Psoas muscle (tissue), 8 donors: ENCODE results near the gene TMEM223. TPM values are rescaled to one million over a fixed set of nuclear protein-coding genes. Genes with fewer than 3 reads are reported as not detected.
"Not testable (repeated sequence)": the region's sequence is repeated elsewhere in the genome, so short reads cannot be mapped to it uniquely, and the experiment has no call there.

ENCODE experiments used
- ATAC-seq, 4 donors: fragments of 200-7000 bp; cut with Tn5 transposase; one replicate each; pipeline ENCODE4 v1.9.1; 2020; ENCODE audit warnings: moderate library complexity in 3 of 4, mild to moderate bottlenecking in 2 of 4
- DNase-seq, 2 donors: peaks; one replicate each; pipeline ENCODE4 v3.0.0-alpha.2; 2020
- H3K27ac ChIP-seq: fragments of 200-600 bp; one replicate; pipeline ENCODE4 v1.8.0; 2022
- H3K27me3 ChIP-seq, 3 donors: fragments of 200-600 bp in 1 of 3; one replicate each; pipeline versions ENCODE4 v1.6.1 to v1.8.0; 2013 to 2022; ENCODE audit warnings: low read length in 2 of 3, mild to moderate bottlenecking in 2 of 3, moderate library complexity in 1 of 3; ENCODE audit not compliant: insufficient read depth in 3 of 3
- H3K36me3 ChIP-seq, 2 donors: fragments of 200-600 bp in 1 of 2; one replicate each; pipeline versions ENCODE4 v1.6.1 to v1.8.0; 2013 to 2022; ENCODE audit warnings: low read depth in 1 of 2, mild to moderate bottlenecking in 1 of 2, moderate library complexity in 1 of 2; ENCODE audit not compliant: insufficient read depth in 1 of 2
- H3K4me1 ChIP-seq: fragments of 200-600 bp; one replicate; pipeline ENCODE4 v1.8.0; 2022
- H3K4me3 ChIP-seq: fragments of 200-600 bp; one replicate; pipeline ENCODE4 v1.8.0; 2022; ENCODE audit warnings: mild to moderate bottlenecking
- H3K9me3 ChIP-seq: fragments of 200-600 bp; one replicate; pipeline ENCODE4 v1.8.0; 2022
- WGBS, 3 donors: extraction: QIAGEN DNeasy Blood & Tissue Kit; methylation state at CpG; one replicate each; pipeline versions ENCODE4 v1.1.6 to v1.1.7; 2013; 5-methylcytosine and 5-hydroxymethylcytosine counted together
- intact Hi-C, 2 donors: fragments of 100-400 bp; cut with DNase I; formaldehyde crosslinking; loops; one replicate each; pipeline versions ENCODE4 v1.11.0 to v1.14.2; 2022
- polyA plus RNA-seq, 3 donors: library from polyadenylated mRNA; stranded (reverse); fragments of 200-250 nt; gene quantifications; one replicate each; pipeline ENCODE4 v1.2.3, GENCODE V29; 2013
- total RNA-seq, 4 donors: library from RNA; stranded (reverse); fragmentation: NEBNext Ultra II Directional in 2 of 4; extraction: Animal tissue kit (Norgen Biotek cat#: 25700) in 2 of 4; gene quantifications; one replicate each; pipeline versions ENCODE4 v1.2.1 to v1.2.4, GENCODE V29; 2021 to 2023
- TF ChIP-seq, protein P1 (sequence below): fragments of 200-600 bp; IDR thresholded peaks from one replicate; pipeline ENCODE4 v1.8.0; 2022; ENCODE audit warnings: antibody characterized with exemption
- donor health status: healthy with polysubstance abuse.
- donor health status: DM: no; HTN: no; CAD: no; lungs with moderate emphysema.
- donor health status: Bipolar disorder and iron deficiency.
- donor health status: healthy.
- donor health status: DM: yes; HTN: yes; CAD: no.
- donor health status: DM: no; HTN: no; CAD: no.
- donor health status: DM: no; HTN: no; CAD: no.
- donor health status: DM: yes; HTN: yes; CAD: no.

TMEM223 gene
- total and polyA plus RNA-seq, 7 donors, result 6.2 to 37.7 (median 11.5) TPM

DNA sequence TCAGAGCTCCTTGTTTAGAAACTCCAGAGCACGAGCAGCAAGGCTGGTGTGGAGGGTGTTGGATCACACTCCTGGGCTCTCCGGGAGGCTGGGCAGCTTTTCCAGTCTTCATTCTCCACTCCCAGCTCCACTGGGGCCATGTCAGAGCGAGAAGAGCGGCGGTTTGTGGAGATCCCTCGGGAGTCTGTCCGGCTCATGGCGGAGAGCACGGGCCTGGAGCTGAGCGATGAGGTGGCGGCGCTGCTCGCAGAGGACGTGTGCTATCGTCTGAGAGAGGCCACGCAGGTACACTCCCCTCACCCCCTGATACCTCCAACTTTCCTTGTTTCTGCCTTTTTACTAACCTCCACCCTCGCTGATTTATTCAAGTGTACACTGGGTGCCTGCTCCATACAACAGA lies 16.2 kb downstream of the TMEM223 start:
- TF ChIP-seq, protein P1, sequence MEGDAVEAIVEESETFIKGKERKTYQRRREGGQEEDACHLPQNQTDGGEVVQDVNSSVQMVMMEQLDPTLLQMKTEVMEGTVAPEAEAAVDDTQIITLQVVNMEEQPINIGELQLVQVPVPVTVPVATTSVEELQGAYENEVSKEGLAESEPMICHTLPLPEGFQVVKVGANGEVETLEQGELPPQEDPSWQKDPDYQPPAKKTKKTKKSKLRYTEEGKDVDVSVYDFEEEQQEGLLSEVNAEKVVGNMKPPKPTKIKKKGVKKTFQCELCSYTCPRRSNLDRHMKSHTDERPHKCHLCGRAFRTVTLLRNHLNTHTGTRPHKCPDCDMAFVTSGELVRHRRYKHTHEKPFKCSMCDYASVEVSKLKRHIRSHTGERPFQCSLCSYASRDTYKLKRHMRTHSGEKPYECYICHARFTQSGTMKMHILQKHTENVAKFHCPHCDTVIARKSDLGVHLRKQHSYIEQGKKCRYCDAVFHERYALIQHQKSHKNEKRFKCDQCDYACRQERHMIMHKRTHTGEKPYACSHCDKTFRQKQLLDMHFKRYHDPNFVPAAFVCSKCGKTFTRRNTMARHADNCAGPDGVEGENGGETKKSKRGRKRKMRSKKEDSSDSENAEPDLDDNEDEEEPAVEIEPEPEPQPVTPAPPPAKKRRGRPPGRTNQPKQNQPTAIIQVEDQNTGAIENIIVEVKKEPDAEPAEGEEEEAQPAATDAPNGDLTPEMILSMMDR, result no peak
- Histone ChIP-seq H3K36me3 (peaks cover 0 to 57% of the 10 kb centered on the region in 2 donors), H3K4me1 (peaks cover 11% of the 10 kb centered on the region), H3K27me3 (no peaks in the 10 kb centered on the region), H3K4me3 (no peak overlapping the region), H3K9me3 (no peaks in the 10 kb centered on the region), H3K27ac (no peak overlapping the region)
- ATAC-seq, result no peak
- 90 to 91% (median 90%) methylated on average over 17 of the region's 17 CpGs for WGBS, 3 donors
- intact Hi-C loops, result no loop called here
- DNase-seq, result no peak

DNA sequence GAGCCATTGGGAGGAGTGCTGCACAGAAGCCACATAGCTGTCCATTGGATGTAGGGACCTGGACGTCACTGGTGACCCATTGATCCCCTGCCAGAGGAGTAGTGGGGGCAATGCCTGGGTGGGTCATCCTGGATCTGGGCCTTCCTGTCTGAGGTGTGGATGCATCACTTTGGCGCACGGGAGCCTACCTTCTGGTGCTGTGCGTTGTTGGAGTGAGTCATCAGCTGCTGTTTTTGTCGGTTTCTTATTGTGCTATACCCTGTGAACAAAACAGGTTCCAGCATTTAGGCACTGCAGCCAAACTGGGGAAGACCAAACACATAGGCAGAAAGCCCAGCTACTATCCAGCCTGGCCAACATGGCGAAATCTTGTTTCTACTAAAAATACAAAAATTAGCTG lies 17.4 kb downstream of the TMEM223 start:
- ATAC-seq (no peak), DNase-seq (no peak)
- TF ChIP-seq, protein P1, result no peak
- 86 to 88% (median 87%) methylated on average over 6 of the region's 6 CpGs for WGBS, 3 donors
- peaks cover 0 to 45% of the 10 kb centered on the region in 2 donors for H3K36me3 ChIP-seq
- H3K9me3 ChIP-seq, result no peaks in the 10 kb centered on the region
- intact Hi-C loops, result no loop called here
- no peaks in the 10 kb centered on the region for H3K27me3 ChIP-seq
- H3K4me3 ChIP-seq, result no peak overlapping the region
- H3K27ac ChIP-seq, result no peak overlapping the region
- H3K4me1 ChIP-seq, result peaks cover 24% of the 10 kb centered on the region

DNA sequence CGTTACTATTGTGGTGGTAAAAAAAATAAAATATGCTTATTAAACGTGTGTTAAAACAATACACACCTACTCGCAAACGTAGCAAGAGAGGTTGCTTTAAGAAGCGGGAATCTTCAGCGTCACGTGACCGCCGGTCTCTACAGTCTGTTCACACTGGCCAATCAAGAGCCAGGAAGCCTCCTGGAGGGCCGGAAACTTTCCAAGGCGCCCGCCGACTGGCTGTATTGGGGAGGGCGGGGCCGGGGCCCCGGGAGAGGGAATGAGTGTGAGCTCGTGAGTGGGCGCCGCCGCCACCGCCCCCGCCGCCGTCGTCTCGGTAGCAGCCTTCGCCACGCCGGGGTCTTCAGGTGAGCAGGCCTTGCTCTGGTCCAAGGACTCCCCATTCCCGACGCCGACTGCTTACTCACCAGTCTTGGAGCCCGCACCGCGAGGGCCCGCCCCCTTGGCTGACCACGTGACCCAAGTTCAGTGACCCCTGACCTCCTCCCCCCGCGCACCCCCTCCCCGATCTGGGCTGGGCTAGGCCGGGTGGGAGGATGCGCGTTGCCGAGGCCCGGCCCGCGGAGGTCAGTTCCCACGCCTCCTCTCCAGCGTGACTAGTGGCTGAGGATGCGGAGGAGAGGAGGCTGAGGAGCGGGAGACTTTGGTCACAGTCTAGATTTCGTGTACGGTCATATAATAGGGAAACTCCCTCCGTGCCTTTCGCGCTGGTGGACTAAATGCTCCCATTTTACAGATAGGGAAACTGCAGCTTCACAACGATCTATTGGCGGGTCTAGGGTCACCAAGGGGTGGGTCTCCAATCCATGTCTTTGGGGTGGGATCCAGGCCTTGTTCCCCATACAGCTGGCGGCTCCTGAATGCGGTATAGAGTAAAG lies 20.4 kb downstream of the TMEM223 start, which contains the start of gene TAF6L:
TSS of gene TAF6L (plus strand) at position 253 of the 878 bp plus-strand sequence. CDS start 4,388 bp downstream, outside the sequence.
- intact Hi-C loops, result no loop called here
- Histone ChIP-seq H3K27ac (peak within 1 kb of the TSS; percentile 98), H3K27me3 (no peaks in the 10 kb centered on the region), H3K9me3 (no peaks in the 10 kb centered on the region), H3K4me3 (peak within 1 kb of the TSS; percentile 86), H3K4me1 (peaks cover 27% of the 10 kb centered on the region), H3K36me3 (peaks cover 4 to 38% of the 10 kb centered on the region in 2 donors)
- 1 to 3% (median 2%) methylated on average over 46 to 60 of the region's 60 CpGs for WGBS, 3 donors
- DNase-seq, result peak; percentile 98 to 99
- peak; percentile 96 to 98 (median 96) for ATAC-seq
- TF ChIP-seq, protein P1, result no peak

DNA sequence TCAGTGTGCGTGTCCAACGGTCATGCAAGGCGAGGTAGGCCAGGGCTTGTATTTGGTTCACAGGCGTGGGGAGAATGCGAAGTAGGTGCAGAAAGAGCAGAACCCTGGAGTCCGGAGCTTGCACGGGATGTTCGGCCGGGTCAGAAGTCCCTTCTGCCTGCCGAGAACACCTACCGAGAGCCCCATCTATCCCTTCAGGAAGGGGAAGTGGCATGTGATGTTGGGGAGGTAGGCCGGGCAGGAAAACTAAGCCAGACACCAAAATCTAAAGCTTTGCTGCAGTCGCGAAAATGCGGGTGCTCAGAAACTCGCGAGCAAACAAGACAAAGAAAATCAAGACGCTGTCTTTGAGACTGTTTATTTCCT lies 21.0 kb downstream of the TMEM223 start:
- 1% methylated on average over 18 of the region's 18 CpGs for WGBS, 3 donors
- peaks cover 10 to 38% of the 10 kb centered on the region in 2 donors for H3K36me3 ChIP-seq
- peak overlapping the region; percentile 98 for H3K27ac ChIP-seq
- H3K4me3 ChIP-seq, result peak overlapping the region; percentile 86
- TF ChIP-seq, protein P1, result no peak
- H3K9me3 ChIP-seq, result no peaks in the 10 kb centered on the region
- intact Hi-C loops, result no loop called here
- DNase-seq (peak in 1 of 2 donors; percentile 63), ATAC-seq (peak; percentile 4 to 35 (median 22))
- H3K27me3 ChIP-seq, result no peaks in the 10 kb centered on the region
- peaks cover 27% of the 10 kb centered on the region for H3K4me1 ChIP-seq

DNA sequence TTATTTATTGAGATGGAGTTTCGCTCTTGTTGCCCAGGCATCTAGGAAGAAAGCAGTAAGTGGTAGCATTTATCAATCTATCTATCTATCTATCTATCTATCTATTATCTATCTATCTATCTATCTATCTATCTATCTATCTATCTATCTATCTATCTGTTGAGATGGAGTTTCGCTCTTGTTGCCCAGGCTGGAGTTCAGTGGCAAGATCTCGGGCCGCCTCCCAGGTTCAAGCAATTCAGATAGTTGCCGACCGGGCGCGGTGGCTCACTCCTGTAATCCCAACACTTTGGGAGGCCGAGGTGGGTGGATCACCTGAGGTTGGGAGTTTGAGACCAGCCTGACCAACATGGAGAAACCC lies 31.0 kb downstream of the TMEM223 start:
- H3K4me3 ChIP-seq, result peak overlapping the region; percentile 96
- peak in 1 of 4 donors; percentile 9 for ATAC-seq
- WGBS, 3 donors, result 32 to 40% (median 36%) methylated on average over 9 of the region's 9 CpGs
- H3K27ac ChIP-seq, result peak overlapping the region; percentile 87
- not testable (repeated sequence) for H3K9me3 ChIP-seq, DNase-seq, H3K27me3 ChIP-seq
- peaks cover 11% of the 10 kb centered on the region for H3K4me1 ChIP-seq
- intact Hi-C loops, result loop anchor here in 1 of 2 donors (5.0 kb wide), 1 partner anchor 34 kb away; the partner anchor contains the start of genes HNRNPUL2 and TTC9C
- peaks cover 4 to 30% of the 10 kb centered on the region in 2 donors for H3K36me3 ChIP-seq
